Stimulated activated CD4-positive, alpha-beta T cell treated with anti-CD3 and anti-CD28 coated beads, Interleukin-15, amount 100 ng/mL, for 24 hours (primary cell): ENCODE data around the gene ZNF710.
"Not testable (repeated sequence)": the region's sequence is repeated elsewhere in the genome, so short reads cannot be mapped to it uniquely, and the experiment has no call there.

Experiments used
- DNase-seq: peaks from one replicate; pipeline ENCODE4 v3.0.0-alpha.2; 2020

The ZNF710 gene

DNA sequence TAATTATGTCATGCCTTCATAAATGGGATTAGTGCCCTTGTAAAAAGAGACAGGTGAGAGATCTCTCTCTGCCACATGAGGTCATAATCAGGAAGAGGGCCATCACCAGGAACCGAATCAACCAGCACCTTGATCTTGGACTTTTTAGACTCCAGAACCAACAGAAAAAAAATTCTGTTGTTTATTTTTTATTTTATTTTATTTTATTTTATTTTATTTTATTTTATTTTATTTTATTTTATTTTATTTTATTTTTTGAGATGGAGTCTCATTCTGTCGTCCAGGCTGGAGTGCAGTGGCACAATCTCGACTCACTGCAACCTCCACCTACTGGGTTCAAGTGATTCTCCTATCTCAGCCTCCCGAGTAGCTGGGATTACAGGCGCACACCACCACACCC lies 106.9 kb downstream of the ZNF710 start:
- not testable (repeated sequence) for DNase-seq

DNA sequence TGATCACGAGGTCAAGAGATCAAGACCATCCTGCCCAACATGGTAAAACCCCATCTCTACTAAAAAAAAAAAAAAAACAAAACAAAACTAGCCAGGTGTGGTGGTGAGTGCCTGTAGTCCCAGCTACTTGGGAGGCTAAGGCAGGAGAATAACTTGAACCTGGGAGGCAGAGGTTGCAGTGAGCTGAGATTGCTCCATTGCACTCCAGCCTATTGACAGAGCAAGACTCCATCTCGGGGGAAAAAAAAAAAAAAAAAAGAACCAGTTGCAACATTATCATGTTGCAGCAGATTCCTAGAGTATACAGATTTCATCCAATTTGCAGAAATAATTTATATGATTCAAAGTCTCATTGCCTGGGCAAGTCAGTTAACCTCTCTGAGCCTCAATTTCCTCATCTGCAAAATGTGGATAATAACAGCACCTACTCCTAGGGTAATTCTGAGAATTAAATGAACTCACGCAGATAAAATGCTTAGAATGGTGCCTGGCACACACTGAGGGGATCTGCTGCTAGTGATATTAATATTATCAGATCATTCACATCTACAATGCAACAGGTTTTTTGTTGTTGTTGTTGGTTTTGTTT lies 108.1 kb downstream of the ZNF710 start:
- DNase-seq: not testable (repeated sequence)

DNA sequence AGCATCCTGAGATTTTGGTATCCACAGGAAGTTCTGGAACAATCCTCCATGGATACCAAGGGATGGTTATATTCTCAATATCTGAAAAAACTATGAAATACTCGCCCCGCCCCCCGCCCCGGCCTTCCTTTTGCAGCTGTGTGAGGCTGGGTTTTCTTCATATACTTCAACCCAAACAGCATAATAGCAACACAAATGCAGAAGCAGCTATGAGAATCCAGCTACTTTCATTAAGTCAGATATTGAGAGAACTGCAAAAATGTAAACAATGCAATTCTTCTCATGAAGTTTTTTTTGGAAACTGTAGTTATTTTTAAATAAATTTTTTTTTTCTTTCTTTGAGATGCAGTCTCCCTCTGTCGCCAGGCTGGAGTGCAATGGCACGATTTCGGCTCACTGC lies 112.0 kb downstream of the ZNF710 start:
- DNase-seq: no peak

- no peak for DNase-seq
Observed at GRCh38 chr15:90114451-90114901, 113.4 kb downstream of the ZNF710 start.

- DNase-seq: no peak
Observed at GRCh38 chr15:90115783-90116182, 114.7 kb downstream of the ZNF710 start.

DNA sequence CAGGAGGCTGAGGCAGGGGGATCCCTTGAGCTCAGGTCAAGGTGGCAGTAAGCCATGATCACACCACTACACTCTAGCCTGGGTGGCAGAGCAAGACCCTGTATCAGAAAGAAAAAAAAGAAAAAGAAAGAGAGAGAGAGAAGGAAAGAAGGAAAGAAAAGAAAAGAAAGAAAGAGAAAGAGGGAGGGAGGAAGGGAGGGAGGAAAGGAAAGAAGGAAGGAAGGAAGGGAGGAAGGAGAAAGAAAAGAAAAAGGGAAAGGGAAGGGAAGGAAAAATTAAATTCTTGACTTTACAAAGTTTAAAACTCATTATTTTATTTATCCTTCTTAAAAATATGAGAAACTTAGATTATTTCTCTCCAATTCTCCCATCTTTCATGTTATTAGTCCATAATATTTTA lies 118.2 kb downstream of the ZNF710 start:
- no peak for DNase-seq

DNA sequence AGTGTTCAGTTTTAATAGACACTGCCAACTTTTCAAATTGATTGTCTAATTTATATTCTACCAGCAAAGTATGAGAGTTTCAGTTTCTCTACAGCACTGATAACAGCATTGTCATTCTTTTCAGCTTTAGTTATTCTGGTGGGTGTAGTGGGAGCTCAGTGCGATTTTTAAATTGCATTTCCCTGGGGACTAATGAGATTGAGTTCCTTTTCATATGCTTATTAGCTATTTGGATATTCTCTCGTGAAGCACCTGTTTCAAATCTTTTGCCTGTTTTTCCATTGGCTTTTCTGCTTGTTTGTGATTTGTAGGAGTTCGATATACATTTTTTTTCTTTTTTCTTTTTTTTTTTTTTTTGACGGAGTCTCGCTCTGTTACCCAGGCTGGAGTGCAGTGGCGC lies 120.0 kb downstream of the ZNF710 start:
- no peak for DNase-seq

DNA sequence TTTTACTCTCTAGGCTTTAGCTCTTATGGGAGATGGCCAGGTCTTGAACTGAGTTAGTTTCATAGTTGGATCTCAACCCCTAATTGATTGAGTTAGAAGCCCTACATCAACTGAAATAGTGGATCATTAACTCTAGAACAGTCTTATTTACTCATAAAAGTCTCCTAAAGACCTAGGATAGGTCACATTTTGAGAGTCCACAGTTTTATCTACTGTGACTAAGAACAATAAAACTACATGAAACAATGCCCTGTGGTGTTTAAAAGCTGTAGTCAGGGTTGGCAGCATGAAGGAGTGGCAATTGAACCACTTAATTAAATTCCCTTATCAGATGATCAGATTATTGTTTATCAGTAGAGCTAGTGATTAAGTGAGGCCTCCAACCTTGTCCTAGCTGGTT lies 123.4 kb downstream of the ZNF710 start:
- no peak for DNase-seq

- DNase-seq: no peak
Observed at GRCh38 chr15:90126022-90126421, 124.9 kb downstream of the ZNF710 start.

DNA sequence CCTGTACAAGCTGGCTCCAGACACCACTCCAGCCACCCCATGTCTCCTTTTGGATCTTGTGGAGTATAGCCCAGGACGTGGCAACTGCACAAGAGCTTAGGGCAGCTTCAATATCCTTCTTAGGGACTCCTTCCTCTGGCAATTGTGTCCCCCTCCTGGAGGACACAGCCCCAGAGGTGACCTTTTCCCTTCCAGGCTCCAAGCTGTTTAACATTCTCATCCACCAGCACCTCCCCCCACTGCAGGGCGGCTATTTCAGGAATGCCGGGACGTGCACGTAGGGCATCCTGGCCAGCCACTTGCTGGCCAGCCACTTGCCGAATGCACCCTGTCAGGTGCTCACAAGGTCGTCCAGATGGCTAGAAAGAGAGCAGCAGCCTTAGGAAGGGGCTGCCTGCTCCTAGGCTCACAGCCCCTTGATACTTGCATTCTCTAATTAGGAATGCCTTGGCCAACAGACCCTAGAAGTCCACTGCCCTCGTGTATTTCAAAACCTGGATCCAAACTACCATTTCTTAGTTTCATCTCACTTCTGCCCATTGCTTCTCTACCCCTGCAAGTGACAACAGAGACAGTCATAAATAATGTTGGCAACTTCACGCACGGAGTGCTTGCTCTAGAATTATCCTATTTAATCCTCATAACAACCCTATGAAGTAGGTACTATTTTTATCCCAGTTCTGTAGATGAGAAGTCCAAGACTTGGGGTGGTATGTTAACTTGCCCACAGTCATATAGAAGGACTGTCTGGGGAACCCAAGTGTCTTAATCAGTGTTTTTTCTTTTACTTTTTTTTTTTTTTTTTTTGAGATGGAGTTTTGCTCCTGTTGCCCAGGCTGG lies 125.7 kb downstream of the ZNF710 start:
- no peak for DNase-seq

DNA sequence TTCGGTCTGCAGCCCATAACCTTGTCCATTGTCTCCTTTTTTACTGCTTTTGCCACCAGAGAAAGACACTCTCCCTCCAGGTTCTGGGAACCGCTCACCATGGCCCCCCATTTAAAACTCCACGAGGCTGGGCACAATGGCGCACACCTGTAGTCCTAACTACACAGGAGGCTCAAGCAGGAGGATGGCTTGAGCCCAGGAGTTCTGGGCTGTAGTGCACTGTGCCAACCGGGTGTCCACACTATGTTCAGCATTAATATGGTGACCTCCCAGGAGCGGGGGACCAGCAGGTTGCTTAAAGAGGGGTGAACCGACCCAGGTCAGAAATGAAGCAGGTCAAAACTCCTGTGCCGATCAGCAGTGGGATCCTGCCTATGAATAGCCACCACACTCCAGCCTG lies 129.2 kb downstream of the ZNF710 start:
- no peak for DNase-seq
